NOMO-1 (cell line): ENCODE measurements around the gene ZP3.
"Not testable (repeated sequence)": the region's sequence is repeated elsewhere in the genome, so short reads cannot be mapped to it uniquely, and the experiment has no call there.

Source experiments
- DNase-seq, 2 experiments: peaks; one replicate each; lab custom pipeline; 2025; ENCODE audit not compliant: unreplicated experiment in 2 of 2; lab: John Stamatoyannopoulos, UW

The ZP3 gene

DNA sequence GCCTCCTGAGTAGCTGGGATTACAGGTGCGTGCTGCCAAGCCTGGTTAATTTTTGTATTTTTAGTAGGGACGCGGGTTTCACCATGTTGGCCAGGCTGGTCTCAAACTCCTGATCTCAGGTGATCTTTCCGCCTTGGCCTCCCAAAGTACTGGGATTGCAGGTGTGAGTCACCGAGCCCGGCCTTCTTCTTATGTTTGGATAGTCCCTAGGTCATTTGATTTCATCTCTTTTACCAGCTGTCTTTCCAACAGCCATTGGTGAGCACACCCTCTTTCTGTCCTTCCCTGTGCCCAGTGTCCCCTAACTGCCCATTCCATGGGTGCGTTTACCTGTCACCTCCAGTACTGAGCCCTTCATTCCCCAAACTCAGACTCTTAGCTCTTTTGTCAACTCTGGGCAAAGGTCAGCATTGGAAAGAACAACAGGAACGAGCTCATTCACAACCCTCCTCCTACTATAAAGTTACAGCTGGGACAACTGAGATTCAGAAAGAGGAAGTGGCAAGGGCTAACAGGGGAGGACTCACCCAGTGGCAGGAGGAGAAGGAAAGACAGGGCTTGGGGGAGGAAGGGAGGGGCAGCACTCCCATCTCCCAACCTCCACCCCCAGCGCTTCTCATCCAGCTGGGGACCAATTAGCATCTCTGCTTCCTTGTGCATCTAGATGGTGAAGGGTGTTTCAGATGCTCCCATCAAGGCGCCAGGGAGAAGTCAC lies 20.8 kb upstream of the ZP3 start:
- DNase-seq: peak; percentile 96 to 99

DNA sequence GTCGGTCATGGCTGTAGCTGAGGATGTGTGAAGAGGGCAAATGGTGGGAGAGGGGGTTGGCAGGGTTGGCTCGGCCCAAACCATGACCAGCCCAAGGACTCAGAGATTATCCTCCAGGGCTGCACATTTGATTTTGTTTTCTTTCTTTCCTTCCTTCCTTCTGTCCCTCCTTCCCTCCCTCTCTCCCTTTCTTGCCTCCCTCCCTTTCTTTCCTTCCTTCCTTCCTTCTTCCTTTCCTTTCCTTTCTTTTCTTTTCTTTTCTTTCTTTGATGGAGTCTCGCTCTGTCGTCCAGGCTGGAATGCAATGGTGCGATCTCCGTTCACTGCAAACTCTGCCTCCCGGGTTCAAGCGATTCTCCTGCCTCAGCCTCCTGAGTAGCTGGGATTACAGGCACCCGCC lies 19.0 kb upstream of the ZP3 start:
- DNase-seq: no peak

DNA sequence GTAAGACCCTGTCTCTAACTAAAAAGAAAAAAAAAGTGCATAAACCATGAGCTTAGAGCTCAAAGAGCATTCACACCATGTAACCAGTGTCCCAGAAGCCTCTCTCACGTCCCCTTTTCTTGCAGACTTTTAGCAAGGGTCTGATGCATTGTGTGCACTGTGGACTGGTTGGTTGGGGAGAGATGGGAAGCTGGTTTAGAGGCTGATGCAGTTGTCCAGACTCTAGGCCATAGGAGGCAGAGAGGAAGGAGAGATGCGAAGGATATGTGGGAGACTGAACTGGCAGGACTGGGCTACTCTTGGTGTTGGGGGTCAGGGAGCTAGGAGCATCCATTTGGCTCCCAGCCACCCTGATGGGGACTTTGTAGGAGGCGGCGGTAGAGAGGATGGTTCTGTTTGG lies 17.0 kb upstream of the ZP3 start:
- no peak for DNase-seq

DNA sequence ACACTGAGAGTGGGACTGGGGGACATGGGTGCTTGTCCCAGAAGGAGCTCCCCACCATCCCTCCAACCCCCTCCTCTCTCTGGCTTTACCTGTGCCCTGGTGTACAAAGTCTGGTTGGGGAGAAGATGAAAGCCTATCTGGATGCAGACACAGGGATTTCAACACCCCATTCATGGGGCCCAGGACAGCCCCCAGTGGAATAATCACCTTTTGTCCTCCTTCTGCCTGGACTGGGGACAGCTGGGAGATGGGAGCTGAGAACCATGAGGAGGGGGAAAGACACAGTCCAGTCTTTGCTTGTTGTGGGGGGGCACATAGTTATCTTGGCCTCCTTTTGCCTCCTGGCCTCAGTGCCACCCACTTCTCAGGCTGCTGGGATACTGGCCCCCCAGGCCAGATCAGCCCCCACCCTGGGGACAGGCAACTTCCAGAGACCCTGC lies 16.6 kb upstream of the ZP3 start:
- DNase-seq: no peak

DNA sequence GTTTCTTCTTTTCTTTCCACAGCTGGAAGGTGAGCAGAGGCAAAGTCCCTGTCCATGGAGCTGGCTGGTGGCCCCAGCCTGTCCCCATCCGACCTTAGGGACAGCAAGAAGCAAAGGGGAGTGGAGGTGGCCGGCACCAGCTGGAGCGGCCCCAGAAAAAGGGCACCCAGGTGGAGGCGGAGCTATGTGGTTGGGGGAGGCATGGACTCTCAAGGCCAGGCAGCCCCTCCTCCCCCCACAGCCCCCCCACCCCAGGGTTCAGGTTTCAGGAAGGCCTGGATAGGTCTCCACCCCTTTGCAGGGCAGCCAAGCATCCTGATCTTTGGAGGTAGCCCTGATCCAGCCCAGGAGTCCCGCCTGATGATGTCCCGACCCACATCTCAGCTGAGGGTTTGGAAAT lies 15.2 kb upstream of the ZP3 start, which contains the start of gene SSC4D:
Gene SSC4D, minus strand, starts transcription at position 161 of the 400 bp plus-strand sequence. CDS start 5,258 bp downstream, outside the sequence.
- DNase-seq: no peak

DNA sequence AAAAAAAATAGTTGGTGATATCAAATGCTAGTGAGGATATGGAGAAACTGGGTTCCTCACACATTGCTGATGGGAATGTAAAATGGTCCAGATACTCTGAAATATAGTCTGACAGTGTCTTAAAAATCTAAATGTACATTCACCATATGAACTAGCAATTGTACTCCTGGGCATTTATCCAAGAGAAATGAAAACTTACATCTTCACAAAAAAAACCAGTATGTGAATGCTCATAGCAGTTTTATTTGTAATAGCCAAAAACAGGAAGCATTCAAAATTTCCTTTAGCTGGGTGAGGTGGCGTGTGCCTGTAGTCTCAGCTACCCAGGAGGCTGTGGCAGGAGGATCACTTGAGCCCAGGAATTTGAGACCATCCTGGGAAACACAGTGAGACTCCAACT lies 13.1 kb upstream of the ZP3 start:
- DNase-seq: peak; percentile 36 to 38

DNA sequence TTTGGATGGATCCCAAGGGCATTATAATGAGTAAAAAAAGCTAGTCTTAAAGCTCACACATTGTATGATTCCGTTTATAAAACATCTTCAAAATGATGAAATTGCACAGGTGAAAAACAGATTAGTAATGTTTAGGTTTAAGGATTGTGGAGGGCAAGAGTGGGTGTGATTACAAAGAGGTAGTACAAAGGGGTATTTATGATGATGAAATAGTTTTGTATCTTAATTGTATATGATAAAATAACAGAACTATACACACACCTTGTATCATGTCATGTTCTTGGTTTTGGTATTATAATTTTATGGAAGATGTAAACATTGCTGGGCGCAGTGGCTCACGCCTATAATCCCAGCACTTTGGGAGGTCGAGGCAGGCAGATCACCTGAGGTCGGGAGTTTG lies 12.5 kb upstream of the ZP3 start:
- DNase-seq: peak in 1 of 2 experiments; percentile 29

DNA sequence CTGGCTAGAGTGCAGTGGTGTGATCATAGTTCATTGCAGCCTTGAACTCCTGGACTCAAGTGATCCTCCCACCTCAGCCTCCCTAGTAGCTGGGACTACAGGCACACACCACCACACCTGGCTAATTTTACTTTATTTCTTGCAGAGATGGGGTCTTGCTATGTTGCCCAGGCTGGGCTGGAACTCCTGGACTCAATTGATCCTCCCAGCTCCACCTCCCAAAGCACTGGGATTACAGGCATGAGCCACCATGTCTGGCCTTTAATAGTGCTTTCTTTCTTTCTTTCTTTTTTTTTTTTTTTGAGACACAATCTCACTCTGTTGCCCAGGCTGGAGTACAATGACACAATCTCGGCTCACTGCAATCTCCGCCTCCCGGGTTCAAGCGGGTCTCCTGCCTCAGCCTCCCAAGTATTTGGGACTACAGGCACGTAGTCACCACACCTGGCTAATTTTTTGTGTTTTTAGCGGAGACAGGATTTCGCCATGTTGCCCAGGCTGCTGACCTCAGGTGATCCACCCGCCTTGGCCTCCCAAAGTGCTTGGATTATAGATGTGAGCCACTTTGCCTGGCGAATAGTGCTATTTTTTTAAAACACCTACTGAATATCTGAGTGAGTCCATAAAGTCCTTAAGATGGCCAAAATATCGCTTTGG lies 7.0 kb upstream of the ZP3 start:
- DNase-seq: not testable (repeated sequence)

DNA sequence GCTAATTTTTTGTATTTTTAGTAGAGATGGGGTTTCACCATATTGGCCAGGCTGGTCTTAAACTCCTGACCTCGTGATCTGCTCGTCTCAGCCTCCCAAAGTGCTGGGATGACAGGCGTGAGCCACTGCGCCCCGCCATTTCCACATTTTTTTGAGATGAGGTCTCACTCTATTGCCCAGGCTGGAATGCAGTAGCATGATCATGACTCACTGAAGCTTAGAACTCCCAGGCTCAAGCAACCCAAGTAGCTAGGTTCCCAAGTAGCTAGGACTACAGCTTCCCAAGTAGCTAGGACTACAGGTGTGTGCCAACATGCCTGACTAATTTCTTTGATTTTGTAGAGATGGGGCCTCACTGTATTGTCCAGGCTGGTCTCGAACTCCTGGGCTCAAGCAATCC lies 3.7 kb upstream of the ZP3 start:
- not testable (repeated sequence) for DNase-seq

DNA sequence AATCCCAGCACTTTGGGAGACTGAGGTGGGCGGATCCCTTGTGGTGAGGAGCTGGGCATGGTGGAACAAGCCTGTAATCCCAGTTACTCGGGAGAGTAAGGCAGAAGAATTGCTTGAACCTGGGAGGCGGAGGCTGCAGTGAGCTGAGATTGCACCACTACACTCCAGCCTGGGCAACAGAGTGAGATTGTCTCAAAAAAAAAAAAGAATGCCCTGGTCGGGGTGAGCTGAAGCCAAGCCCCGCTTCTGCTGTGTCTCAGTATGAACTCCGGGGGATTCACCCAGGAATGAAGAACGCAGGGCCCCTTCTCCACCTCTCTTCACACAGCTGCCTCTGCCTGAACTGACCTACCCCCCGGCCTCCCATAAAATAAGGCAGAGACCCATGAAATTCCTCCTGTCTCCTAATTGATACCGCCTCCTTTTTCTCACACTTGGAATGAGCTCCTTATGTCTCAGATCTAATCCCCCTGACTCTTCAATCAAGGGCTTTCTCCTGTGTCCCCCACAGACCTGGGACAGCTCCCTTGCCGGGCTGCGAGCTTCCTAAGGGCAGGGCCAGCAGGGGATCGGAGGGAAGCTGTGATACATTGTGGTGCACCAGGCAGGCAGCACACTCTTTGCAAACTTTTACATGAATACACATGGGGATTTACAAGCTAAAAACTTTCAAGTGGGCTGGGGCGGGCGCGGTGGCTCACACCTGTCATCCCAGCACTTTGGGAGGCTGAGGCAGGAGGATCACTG lies 911 bp upstream of the ZP3 start:
- DNase-seq: no peak

DNA sequence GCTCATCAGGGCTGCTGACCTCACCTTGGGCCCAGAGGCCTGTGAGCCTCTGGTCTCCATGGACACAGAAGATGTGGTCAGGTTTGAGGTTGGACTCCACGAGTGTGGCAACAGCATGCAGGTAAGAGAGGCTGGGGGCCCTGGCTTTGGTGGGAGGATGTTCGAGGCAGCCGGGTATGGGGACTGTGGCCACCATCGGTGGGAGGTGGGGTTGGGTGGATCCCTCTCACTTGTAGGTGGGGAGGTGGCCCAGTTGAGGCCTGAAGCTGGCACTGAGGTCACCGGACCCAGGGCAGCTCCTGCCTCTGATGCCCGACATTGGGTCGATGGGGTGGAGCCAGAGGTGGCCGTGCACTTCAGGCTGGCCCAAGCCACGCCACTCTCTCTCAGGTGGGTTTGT lies 406 bp downstream of the ZP3 start:
- no peak for DNase-seq

DNA sequence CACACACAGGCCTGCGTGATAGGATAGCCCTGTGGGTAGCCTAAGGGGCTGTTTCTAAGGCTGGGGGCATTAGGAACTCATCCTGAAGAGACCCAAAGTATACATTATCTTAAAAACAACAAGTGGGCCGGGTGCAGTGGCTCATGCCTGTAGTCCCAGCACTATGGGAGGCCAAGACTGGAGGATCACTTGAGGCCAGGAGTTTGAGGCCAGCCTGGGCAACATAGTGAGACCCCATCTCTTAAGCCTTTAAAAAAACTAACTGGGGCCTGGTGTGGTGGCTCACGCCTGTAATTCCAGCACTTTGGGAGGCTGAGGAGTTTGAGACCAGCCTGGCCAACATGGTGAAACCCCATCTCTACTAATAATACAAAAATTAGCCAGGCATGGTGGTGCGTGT lies 808 bp downstream of the ZP3 start:
- DNase-seq: not testable (repeated sequence)

DNA sequence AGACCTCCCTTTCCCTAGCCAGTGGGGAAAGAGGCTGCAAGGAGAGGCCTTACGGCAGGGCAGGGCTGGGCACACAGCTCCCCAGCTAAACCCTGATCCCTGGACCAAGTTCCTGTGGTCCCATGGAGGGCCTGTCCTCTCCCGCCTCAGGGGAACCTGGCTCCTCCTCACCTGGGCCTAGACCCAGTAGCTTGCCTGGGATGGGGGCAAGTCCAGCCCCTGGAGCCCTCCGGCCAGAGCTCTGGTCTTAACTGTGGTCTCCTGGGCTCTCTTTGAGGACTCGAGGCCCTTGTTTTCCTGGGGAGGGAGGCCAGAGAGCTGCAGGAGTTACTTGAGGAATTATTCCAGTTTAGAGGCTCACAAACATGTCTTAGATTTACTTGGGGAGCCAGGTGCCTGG lies 1.5 kb downstream of the ZP3 start:
- no peak for DNase-seq

DNA sequence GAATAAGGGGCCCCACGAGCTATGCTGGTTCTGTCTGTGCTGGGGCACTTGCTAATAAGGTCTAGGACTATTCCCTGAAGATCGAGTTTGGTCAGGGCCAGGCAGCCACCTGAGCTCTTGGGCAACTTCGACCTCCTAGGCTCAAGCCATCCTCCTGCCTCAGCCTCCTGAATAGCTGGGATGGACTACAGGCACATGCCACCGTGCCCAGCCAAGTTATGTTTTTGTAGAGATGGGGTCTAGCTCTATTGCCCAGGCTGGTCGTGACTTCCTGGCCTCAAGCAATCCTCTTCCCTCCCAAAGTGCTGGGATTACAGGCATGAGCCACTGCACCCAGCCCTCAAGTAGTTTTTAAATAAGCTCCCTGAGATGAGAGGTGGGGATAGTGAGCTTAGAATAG lies 2.9 kb downstream of the ZP3 start:
- DNase-seq: no peak

DNA sequence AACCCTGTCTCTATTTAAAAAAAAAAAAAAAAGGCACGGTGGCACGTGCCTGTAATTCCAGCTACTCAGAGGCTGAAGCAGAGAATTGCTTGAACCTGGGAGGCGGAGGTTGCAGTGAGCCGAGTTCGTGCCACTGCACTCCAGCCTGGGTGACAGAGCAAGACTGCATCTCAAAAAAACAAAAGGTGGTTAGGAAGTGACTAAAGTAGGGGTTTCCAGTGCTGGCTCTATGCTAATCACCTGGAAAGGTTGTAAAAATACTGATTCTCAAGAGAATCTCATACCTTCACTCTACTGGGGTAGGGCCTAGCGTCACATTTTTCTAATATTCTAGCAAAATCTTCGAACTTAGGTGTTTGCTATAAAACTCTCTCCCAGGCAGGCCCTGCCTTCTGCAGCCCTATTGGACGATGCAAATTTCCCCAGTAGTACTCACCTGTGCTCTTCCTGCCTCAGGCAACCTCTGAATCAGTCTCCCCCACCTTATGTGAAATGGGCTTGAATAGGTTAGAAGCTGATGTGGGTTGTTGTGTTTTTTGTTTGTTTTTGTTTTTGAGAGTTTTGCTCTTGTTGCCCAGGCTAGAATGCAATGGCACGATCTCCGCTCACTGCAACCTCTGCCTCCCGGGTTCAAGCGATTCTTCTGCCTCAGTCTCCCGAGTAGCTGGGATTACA lies 3.5 kb downstream of the ZP3 start:
- no peak for DNase-seq

DNA sequence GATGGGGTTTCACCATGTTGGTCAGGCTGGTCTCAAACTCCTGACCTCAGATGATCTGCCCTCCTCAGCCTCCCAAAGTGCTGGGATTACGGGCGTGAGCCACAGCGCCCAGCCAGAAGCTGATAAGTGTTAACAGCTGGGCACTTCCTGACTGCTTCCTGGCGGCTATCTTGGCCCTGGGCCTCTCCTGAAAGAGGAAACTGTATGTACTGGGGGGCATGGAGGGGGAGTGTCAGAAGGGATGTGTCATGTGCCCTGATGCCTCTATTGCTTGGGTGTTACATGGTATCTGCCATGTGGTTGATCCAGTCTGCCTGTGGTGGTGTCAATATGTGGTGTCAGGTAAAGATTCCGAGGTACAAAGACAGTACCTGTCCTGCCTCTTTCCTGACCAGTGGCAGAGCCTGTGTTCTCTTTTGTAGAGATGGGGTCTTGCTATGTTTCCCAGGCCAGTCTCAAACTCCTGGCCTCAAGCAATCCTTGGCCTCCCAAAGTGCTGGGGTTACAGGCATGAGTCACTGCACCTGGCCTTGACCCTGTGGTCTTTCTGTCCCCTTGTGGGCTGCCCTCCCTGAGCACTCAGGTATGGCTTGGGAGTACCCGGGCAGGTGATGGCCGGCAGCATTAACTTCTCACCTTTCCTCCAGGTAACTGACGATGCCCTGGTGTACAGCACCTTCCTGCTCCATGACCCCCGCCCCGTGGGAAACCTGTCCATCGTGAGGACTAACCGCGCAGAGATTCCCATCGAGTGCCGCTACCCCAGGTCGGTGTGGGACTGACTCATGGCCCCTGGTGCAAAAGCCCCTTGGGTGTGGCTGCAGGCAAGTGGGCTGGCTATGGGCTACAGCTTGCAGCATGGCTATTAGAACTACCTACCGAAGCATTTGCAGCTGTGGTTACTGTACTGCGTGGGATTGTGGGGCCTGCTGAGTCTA lies 4.4 kb downstream of the ZP3 start:
- DNase-seq: peak; percentile 85 to 94

DNA sequence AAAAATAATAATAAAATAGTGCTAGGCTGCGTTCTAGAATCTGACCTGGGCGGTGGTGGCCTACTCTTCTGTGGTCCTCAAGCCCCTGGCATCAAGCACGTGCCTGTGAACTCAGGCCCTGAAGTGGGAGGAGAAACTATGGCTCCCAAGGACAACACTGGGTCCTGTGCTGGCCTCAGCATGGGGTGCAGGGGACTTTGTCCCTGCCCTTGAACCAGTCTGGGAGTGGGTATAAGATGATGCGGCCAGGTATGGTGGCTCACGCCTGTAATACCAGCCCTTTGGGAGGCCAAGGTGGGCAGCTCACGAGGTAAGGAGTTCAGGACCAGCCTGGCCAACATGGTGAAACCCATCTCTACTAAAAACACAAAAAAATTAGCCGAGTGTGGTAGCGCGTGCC lies 5.5 kb downstream of the ZP3 start:
- no peak for DNase-seq

DNA sequence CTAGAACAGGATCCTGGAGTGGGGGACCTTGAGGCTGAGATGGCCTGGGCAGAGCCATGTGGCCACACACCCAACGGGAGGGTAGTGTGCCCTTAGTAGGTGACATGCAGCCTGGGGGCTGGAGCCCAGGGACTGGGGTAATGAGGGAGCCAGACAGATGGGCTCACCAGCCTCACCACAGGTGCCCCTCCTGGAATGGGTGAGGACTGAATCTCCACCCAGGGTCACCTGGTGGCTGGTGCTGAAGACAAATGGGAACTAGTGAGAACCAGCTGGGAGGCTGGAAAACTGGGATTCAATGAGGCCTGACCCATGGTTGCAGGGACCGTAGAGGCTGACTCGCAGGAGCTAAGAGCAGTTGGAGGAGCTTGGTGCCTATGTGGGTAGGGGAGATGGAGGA lies 6.1 kb downstream of the ZP3 start:
- no peak for DNase-seq

DNA sequence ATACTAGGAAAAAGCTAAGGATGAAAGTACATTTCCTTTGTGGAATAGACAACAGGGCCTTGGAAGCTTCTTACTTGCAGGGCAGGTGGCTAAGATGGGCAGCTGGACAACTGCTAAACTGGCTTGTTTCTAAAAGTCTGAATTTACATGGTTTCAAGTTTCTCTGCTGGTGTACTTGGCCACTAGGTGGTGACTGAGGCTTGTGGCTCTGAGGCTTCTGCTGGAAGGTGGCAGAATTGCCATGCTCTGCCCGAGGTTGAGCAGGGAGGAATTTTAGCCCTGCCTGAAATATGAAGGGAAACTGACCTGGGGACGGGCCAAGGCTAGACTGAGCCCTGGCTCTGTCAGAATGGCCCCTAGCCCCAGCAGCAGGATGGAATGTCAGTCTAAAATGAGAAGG lies 13.1 kb downstream of the ZP3 start:
- DNase-seq: peak; percentile 92
